Measurements from ENCODE around the gene SLC13A2. TPM values are rescaled to one million over a fixed set of nuclear protein-coding genes. Genes with fewer than 3 reads are reported as not detected.

The SLC13A2 gene
- total RNA-seq, 1 experiment from 2014 or later, result not detected

DNA sequence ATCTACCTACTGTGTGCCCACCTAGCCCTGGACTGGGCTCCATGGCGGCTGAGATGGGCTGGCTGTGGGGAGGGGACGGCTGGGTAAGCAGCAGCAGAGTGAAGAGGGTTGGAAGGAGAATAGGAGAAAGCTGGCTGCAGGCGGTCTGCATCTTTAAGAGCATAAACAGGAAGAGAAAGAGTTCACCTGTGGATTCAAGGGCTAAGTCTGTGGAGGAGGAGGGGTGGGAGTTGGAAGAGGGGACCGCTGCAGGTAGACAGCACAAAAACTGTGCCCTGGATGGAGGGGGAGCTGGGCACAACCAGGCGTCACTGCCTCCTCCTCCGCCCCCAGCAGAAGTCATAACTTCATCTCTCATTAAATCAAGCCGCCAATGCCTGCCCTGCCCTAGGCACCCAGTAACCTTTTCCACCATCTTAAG lies 677 bp downstream of the SLC13A2 start:
- peaks cover 12% of the 10 kb centered on the region for H3K27me3 Mint-ChIP-seq (ENCODE audit: low read depth)

More for the DNA sequence above, 677 bp downstream of the SLC13A2 start:
- H4K8ac ChIP-seq (replicated peaks; ENCODE audit: insufficient read length, low read depth, low read length), result no peak overlapping the region
- H4K20me1 ChIP-seq (ENCODE audit: control insufficient read depth, insufficient read depth, insufficient read length), result no peaks in the 10 kb centered on the region
- H3T11ph ChIP-seq (ENCODE audit: low read length), result no peak overlapping the region
- H3K9me3 ChIP-seq (ENCODE audit: control insufficient read depth, low read depth, low read length), result no peaks in the 10 kb centered on the region
- H3K23me2 ChIP-seq (ENCODE audit: insufficient read length, low read depth, low read length, poor library complexity, severe bottlenecking), result no peaks in the 10 kb centered on the region
- no peak overlapping the region for H3K18ac ChIP-seq (ENCODE audit: insufficient read length, low read depth, low read length)
- no peak overlapping the region for H2BK15ac ChIP-seq (ENCODE audit: low read depth, low read length)
- TF ChIP-seq, protein P1, sequence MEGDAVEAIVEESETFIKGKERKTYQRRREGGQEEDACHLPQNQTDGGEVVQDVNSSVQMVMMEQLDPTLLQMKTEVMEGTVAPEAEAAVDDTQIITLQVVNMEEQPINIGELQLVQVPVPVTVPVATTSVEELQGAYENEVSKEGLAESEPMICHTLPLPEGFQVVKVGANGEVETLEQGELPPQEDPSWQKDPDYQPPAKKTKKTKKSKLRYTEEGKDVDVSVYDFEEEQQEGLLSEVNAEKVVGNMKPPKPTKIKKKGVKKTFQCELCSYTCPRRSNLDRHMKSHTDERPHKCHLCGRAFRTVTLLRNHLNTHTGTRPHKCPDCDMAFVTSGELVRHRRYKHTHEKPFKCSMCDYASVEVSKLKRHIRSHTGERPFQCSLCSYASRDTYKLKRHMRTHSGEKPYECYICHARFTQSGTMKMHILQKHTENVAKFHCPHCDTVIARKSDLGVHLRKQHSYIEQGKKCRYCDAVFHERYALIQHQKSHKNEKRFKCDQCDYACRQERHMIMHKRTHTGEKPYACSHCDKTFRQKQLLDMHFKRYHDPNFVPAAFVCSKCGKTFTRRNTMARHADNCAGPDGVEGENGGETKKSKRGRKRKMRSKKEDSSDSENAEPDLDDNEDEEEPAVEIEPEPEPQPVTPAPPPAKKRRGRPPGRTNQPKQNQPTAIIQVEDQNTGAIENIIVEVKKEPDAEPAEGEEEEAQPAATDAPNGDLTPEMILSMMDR (conservative IDR thresholded peaks at IDR 0.05), result no peak
- H2BK12ac ChIP-seq (ENCODE audit: insufficient read length, low read depth, low read length), result no peak overlapping the region
- no peak overlapping the region for H2AFZ ChIP-seq (ENCODE audit: low read length)
- no peak overlapping the region for H2BK5ac ChIP-seq (ENCODE audit: insufficient read length, low read length)
- no peak overlapping the region for H3K4me2 ChIP-seq (ENCODE audit: insufficient read depth, insufficient read length, low read length)
- H3K4me3 Mint-ChIP-seq, result no peak overlapping the region
- no peaks in the 10 kb centered on the region for H3K79me1 ChIP-seq (ENCODE audit: insufficient read depth, low read depth, low read length, poor library complexity, severe bottlenecking)
- no peaks in the 10 kb centered on the region for H3K36me3 Mint-ChIP-seq (ENCODE audit: insufficient read depth in 1 of 3, low read depth in 3 of 3)
- H2BK20ac ChIP-seq (ENCODE audit: low read depth, low read length, poor library complexity, severe bottlenecking), result no peak overlapping the region
- no peak overlapping the region; a peak in 1 of 7 replicates for H3K27ac Mint-ChIP-seq
- peak; percentile 27 for DNase-seq
- no peak overlapping the region for H3K9ac ChIP-seq (ENCODE audit: extremely low read depth, insufficient read length, low read length)
- H2BK120ac ChIP-seq (ENCODE audit: low read depth, low read length, poor library complexity, severe bottlenecking), result no peak overlapping the region
- no peak overlapping the region for H3K23ac ChIP-seq (ENCODE audit: insufficient read length, low read depth, low read length)
- H3K4me1 Mint-ChIP-seq, result peaks cover 7 to 18% of the 10 kb centered on the region in 2 experiments
- H3K56ac ChIP-seq (ENCODE audit: insufficient read length, low read depth, low read length), result no peak overlapping the region
- WGBS (ENCODE audit: extremely low coverage, insufficient read length, low lambda C conversion rate), result no CpG with 5 or more reads among the region's 7 CpGs
- no peak overlapping the region for H2AK5ac ChIP-seq (ENCODE audit: insufficient read length, low read length)
- no peaks in the 10 kb centered on the region; the same call in 1 of the 2 replicates for H3K27me3 ChIP-seq (ENCODE audit: insufficient read depth, low read length)
- H3K4ac ChIP-seq (ENCODE audit: low read depth, low read length), result no peak overlapping the region
- no peak overlapping the region for H3K14ac ChIP-seq (ENCODE audit: insufficient read depth, low read length)
- H4K5ac ChIP-seq (ENCODE audit: insufficient read length, low read depth, low read length), result no peak overlapping the region
- H3K27ac ChIP-seq (ENCODE audit: insufficient read length, low read depth, low read length), result no peak overlapping the region
- no peaks in the 10 kb centered on the region for H3K79me2 ChIP-seq (ENCODE audit: insufficient read depth, low read length)
- H4K91ac ChIP-seq (ENCODE audit: insufficient read length, low read depth, low read length), result no peak overlapping the region
- no peaks in the 10 kb centered on the region for H3K9me3 Mint-ChIP-seq
- no peaks in the 10 kb centered on the region; the same call in 1 of the 2 replicates for H3K4me1 ChIP-seq (ENCODE audit: insufficient read depth, low read length)
